GM21515 (cell line): ENCODE results near the gene TUBB6.

ENCODE experiments used
- ATAC-seq: cut with Tn5 transposase; IDR thresholded peaks from one replicate; pipeline ENCODE4 v1.9.1; 2021; ENCODE audit not compliant: unreplicated experiment

TUBB6 gene

GRCh38 chr18:12335503-12335902 is 27.5 kb downstream of the TUBB6 start:
- ATAC-seq = no peak

GRCh38 chr18:12336171-12336613 is 28.2 kb downstream of the TUBB6 start:
- no peak for ATAC-seq

- no peak for ATAC-seq
Measured at GRCh38 chr18:12336887-12337286, 28.8 kb downstream of the TUBB6 start.

- ATAC-seq = no peak
Measured at GRCh38 chr18:12338382-12338781, 30.3 kb downstream of the TUBB6 start.

GRCh38 chr18:12340945-12341660 is 33.1 kb downstream of the TUBB6 start:
- no peak for ATAC-seq

DNA sequence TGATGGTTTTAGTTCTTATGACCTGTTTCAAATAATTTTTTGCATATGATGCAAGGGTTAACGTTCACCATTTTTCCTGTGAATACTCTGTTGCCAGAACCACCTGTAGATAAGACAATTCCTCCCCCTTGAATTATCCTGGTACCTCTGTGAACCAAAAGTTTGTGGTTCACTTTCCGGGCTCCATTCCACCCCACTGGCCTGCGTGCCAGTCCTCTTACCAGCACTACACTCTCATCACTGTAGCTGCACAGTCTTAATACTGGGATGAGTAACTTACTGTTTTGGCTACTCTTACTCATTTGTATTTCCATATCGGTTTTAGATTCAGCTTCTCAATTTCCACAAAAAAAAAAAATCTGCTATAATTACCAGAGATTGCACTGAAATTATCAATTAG is 34.6 kb downstream of the TUBB6 start:
- no peak for ATAC-seq

DNA sequence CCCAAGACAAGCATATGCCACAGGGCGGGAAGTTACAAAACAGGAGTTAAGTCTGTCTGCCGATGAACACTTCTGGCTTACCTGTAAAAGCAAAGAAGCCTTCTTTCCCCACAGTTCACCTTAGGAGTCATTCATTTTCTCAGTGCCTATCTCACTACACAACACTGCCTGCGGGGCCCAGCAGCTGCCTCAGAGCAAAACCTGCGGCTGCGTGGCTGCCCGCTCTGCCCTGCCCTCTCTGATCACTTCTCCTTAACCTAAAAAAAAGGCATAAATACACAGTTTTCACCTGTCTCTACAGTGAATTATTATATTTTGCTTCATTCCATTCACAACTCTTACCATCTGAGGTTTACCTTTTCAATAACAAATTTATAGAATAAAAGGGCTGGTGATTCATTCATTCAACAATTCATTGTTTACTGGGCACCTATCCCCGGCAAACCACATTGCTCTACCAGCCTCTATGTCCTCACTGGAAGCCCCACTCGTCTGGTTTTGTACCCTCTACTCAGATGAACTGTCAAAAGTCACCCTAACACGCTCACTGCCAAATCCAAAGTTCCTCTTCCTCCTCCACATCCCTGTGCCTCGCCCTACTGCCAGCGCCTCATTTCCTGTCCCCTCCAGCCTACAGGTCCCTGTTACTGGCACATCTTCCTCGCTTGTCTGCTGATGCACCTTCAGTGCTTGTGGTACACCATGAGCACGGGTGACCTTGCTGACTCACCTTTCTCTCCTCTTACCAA is 37.6 kb downstream of the TUBB6 start:
- no peak for ATAC-seq

GRCh38 chr18:12346240-12346565 is 38.2 kb downstream of the TUBB6 start:
- ATAC-seq = no peak

DNA sequence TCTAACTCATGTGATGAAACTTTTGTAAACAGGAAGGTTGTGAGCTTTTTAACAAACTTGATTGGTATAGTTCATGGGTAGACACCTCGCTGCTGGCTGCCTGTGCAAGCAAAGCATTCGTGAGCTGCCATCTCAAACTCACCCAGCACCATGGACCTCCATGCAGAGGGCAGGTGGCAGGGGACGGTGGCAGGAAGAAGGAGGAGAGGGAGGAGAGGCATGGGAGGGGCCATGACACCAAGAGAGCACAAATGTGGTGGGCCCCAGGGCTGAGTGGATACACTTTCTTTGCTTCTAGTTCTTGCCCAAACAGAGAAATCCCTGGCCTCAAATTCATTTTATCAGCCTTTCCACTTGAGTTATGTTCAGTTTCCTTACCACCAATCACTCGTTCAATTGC is 39.9 kb downstream of the TUBB6 start:
- no peak for ATAC-seq

GRCh38 chr18:12352188-12352587 is 44.1 kb downstream of the TUBB6 start:
- ATAC-seq = no peak

GRCh38 chr18:12359515-12359927 is 51.5 kb downstream of the TUBB6 start:
- no peak for ATAC-seq

- ATAC-seq = no peak
Measured at GRCh38 chr18:12361770-12362378, 53.8 kb downstream of the TUBB6 start.

DNA sequence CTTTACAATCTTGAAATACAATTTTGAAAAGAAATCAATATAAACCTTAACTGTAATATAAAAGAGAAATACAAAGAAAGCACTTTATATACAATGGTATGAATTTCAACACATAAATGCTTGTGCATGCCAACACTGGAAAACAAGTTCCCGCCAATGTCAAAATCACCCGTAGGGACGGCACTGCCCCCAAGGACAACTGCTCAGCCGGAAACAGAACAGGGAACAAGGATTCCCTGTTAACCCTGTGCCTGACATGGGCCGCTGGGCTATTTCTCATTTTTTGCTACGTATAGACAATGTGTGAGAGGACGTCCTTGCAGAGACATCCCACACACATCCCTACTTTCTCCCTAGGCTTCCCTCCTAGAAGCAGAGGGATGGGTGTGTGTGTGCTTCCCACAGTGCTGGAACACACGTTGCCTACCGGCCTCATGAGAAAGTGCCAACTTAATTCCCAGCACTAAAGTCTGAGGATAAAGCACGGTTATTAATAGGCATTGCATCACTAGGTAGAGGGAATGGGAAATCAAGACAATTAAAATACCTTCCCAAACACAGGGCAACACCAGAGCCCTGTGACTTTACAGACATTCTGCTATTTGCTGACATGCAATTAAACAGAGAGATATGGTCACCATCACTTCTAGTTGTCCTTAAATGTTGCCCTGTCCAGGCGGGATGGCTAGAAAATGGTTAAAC is 54.6 kb downstream of the TUBB6 start:
- ATAC-seq = no peak

- no peak for ATAC-seq
Measured at GRCh38 chr18:12366379-12366778, 58.3 kb downstream of the TUBB6 start.

DNA sequence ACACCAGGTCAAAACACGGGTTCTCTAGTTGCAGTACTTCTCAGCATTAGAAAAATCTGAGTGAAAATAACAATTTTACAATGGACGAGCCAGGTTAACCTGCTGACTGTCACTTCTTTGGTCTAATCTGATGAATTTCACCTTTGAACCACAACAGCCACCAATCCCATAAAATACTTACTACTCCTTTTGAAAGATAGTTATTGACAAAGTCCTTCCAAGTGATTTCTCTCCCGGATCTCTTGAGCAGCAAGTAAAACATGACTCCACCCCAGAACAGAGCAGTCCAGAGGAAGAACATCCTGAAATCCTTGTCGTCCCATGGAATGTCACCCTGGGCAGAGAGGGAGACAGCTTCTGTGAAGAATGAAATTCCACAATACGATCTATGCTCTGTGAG is 58.7 kb downstream of the TUBB6 start:
- ATAC-seq = no peak

DNA sequence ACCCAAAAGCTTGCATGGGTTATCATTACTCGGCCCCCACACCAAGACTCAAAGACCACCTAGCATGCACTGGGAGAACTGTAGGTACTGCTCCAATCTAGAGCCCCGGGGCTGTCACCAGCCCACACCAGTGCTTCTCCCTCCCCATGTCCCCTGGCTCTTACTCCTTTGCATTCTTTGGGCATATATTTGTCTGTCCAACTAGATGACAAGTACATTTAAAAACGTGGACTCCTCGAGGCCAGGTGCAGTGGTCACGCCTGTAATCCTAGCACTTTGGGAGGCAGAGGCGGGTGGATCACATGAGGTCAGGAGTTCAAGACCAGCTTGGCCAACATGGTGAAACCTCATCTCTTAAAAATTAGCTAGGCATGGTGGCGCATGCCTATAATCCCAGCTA is 61.2 kb downstream of the TUBB6 start:
- ATAC-seq = no peak

DNA sequence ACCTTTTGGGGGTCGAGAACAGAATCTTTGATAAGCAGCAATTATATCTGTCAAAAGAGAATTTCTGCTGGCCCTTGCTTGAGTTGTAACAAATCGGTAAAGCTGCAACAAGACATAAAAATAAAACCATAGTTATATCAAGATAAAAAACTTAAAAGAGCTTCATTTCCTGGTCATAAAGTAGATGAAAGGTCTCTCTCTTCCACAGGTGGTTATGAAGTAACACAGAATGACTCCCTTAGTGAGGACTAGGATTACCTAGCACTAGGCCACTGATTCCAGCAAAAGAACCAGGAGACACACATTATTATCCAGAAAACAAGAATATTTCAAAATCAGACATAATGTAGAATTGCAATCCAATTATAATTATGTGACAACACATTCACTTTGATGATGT is 63.5 kb downstream of the TUBB6 start:
- ATAC-seq = no peak

GRCh38 chr18:12372406-12372805 is 64.4 kb downstream of the TUBB6 start:
- ATAC-seq = no peak

DNA sequence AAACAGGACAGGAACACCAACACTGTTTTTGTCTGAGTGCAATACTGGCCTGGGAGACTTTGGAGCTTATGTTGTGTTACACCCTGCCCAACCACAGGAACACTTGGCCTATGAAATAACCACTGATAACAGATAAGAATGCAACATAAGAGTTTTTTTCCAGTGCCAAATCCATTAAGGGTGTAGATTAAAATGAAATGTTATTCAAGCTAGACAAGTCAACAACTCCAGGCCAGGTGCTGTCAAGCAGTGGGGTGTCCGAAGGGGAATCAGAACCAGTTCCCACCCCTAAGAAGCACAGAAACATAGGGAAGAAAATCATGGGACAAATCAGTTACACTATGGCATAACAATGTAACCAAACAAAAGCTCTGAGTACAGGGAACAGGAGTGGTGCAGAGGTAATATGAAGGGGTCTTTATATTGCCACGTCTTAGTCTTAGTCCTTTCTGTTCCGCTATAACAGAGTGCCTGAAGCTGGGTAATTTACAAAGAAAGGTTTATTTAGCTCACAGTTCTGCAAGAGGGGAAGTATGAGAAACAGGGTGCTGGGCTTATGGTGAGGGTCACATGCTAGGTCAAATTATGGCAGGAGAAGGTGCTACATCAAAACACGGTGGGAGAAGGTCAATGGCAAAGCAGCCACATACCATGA is 65.2 kb downstream of the TUBB6 start:
- no peak for ATAC-seq

- no peak for ATAC-seq
Measured at GRCh38 chr18:12373771-12374116, 65.7 kb downstream of the TUBB6 start.

GRCh38 chr18:12374401-12374800 is 66.4 kb downstream of the TUBB6 start:
- no peak for ATAC-seq
